RWPE1 (cell line): ENCODE data around the gene TMEM150B.
A peak's percentile ranks its signal among the peaks of the same experiment; 100 is the strongest.

Experiments
- CTCF ChIA-PET: fragments of 350-600 bp; sonication (Branson Sonifier 250); formaldehyde crosslinking; extraction: SDS; loops from one replicate; lab custom pipeline; 2021; lab: Yijun Ruan, JAX
- POLR2A ChIA-PET: fragments of 400-600 bp; formaldehyde crosslinking; extraction: SDS; loops from one replicate; lab custom pipeline; 2020; ENCODE audit warnings: antibody characterized with exemption; ENCODE audit not compliant: low non-redundant PET; lab: Yijun Ruan, JAX
- DNase-seq: peaks from one replicate; pipeline ENCODE4 v3.0.0; 2012; ENCODE audit warnings: low spot score
- H3K27ac ChIP-seq: fragments of 450-650 bp; 2 replicates; pipeline ENCODE4 v1.5.1; 2017
- CTCF ChIP-seq: fragments of 450-650 bp; conservative IDR thresholded peaks from 2 replicates; pipeline ENCODE4 v1.5.1; 2017; ENCODE audit warnings: low read depth, mild to moderate bottlenecking

The TMEM150B gene

DNA sequence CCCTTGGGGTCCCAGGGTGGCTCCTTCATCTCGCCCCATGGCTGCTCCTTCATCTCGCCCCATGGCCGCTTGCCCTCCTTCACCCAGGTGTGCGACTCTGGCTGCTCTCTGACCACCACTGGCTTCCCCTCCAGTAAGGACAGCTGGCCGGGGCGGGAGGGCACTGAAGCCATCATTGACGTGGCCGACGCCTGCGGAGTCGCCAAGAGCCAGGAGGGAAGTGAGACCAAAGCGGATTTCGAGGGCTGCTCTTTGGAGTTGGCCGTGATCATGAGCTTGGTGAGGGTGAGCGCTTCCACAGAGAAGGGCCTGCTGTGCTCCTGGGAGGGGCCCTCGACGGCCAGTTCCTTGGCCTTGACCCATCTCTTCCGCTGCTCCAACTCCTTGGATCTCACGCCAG is 33.4 kb upstream of the TMEM150B start:
- CTCF ChIA-PET, result no interaction called here

GRCh38 chr19:55355213-55355821 is 30.2 kb upstream of the TMEM150B start:
- no peak for TF ChIP-seq CTCF
- ChIA-PET POLR2A (interaction anchor here (1.2 kb wide), 1 partner anchor 16 kb away, joined by 4 read pairs; no protein-coding TSS in a partner anchor), CTCF (interaction anchor here (0.5 to 0.6 kb wide), 2 partner anchors 54 to 195 kb away, joined by 3 read pairs; no protein-coding TSS in a partner anchor)
- peak overlapping the region; percentile 97 for H3K27ac ChIP-seq
- no peak for DNase-seq

More for the DNA sequence above, 33.4 kb upstream of the TMEM150B start:
- no peak for DNase-seq
- TF ChIP-seq CTCF, result no peak
- POLR2A ChIA-PET, result no interaction called here
- no peak overlapping the region for H3K27ac ChIP-seq

DNA sequence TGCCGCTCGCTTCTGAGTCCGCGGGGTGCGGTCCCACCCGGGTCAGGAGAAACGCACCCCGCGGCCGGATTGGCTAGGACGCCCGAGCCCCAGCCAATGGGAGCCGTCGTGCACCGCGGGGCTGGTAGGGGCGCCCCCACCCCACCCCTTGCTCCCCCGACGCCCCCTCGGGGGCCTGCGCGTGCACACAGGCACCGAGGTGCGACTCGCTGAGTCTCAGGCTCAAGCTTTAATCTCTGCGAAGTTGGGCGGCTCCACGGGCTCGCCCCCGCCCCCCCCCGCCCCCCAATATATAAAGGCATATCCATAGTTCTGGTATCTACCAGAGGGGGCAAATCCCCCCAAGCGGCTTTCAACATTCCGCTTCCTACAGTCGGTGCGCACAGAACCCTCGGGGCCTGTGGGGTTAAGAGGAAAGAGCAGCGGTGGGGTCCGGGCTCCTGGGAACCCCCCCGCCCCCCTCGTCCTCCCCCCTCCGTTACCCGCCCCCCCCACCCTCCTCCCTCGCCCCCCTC is 29.6 kb upstream of the TMEM150B start, which contains the start of gene COX6B2:
Gene COX6B2 (minus strand): TSS at position 22 of the 515 bp plus-strand sequence. CDS start 198 bp downstream, outside the sequence.
- no peak for DNase-seq
- CTCF ChIA-PET, result interaction anchor here (0.5 kb wide), 1 partner anchor 195 kb away, joined by 3 read pairs; no protein-coding TSS in a partner anchor
- POLR2A ChIA-PET, result interaction anchor here (1.2 kb wide), 1 partner anchor 16 kb away, joined by 4 read pairs; no protein-coding TSS in a partner anchor
- peak within 1 kb of the TSS; percentile 97 for H3K27ac ChIP-seq
- TF ChIP-seq CTCF, result no peak

GRCh38 chr19:55353803-55354697 is 28.9 kb upstream of the TMEM150B start:
- ChIA-PET CTCF (interaction anchor here (1.0 kb wide), 1 partner anchor 53 kb away, joined by 3 read pairs; no protein-coding TSS in a partner anchor), POLR2A (interaction anchor here (0.5 to 0.6 kb wide), 2 partner anchors 14 to 30 kb away, joined by 3 to 4 read pairs; partner anchors contain the start of gene TMEM238)
- no peak for TF ChIP-seq CTCF
- peak overlapping the region; percentile 97 for H3K27ac ChIP-seq
- DNase-seq, result peak; percentile 89

DNA sequence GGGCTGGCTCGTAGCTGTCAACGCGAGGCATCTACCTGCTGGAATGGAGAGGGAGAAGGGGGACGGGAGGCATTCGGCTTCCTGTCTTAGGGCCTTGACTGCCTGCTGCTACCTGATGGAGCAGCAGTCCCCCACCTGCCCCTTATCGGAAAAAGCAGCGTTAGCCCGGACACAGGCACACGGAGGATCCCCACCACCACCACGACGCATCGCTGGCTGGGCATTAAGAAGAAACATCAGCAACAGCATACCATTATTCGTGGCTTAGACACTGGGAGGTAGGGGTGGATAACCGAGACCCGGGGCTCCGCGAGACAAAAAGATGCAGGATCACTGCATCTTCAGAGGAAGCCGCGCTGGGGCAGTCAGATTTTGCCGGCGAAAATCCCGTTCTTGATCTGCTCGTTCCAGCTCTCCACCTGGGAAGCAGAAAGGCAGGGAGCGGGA is 28.2 kb upstream of the TMEM150B start:
- no peak for TF ChIP-seq CTCF
- peak overlapping the region; percentile 97 for H3K27ac ChIP-seq
- no peak for DNase-seq
- ChIA-PET POLR2A (interaction anchor here (0.5 to 0.6 kb wide), 2 partner anchors 15 to 31 kb away, joined by 3 to 4 read pairs; partner anchors contain the start of gene TMEM238), CTCF (interaction anchor here (1.0 kb wide), 1 partner anchor 52 kb away, joined by 3 read pairs; no protein-coding TSS in a partner anchor)
